ENCODE data around the gene OR2F2. TPM values are rescaled to one million over a fixed set of nuclear protein-coding genes. Genes with fewer than 3 reads are reported as not detected.
A peak's percentile ranks its signal among the peaks of the same experiment; 100 is the strongest.

Gene OR2F2
- total RNA-seq, 2 donors from 2014 or later: not detected

- Mint-ChIP-seq H3K4me1 (ENCODE audit: low read depth in 2 of 2) (no peaks in the 10 kb centered on the region), H3K9me3 (peaks cover 8% of the 10 kb centered on the region), H3K27me3 (peaks cover 13 to 38% of the 10 kb centered on the region in 2 donors), H3K36me3 (peaks cover 6% of the 10 kb centered on the region), H3K27ac (no peak overlapping the region), H3K4me3 (no peak overlapping the region)
- DNase-seq (ENCODE audit: low spot score) (no peak), ATAC-seq (no peak)
Measured at GRCh38 chr7:143936087-143937009, 1.3 kb downstream of the OR2F2 start.

GRCh38 chr7:143938379-143939243 lies 3.6 kb downstream of the OR2F2 start:
- Mint-ChIP-seq H3K27ac (no peak overlapping the region), H3K9me3 (peaks cover 4% of the 10 kb centered on the region), H3K4me1 (ENCODE audit: low read depth in 2 of 2) (no peaks in the 10 kb centered on the region), H3K27me3 (peaks cover 13 to 32% of the 10 kb centered on the region in 2 donors), H3K36me3 (no peaks in the 10 kb centered on the region), H3K4me3 (no peak overlapping the region)
- ATAC-seq: peak in 1 of 2 donors; percentile 52
- DNase-seq (ENCODE audit: low spot score): no peak

GRCh38 chr7:143945423-143945822 lies 10.4 kb downstream of the OR2F2 start:
- DNase-seq (ENCODE audit: low spot score) (no peak), ATAC-seq (no peak)
- Mint-ChIP-seq H3K9me3 (no peaks in the 10 kb centered on the region), H3K4me1 (ENCODE audit: low read depth in 2 of 2) (no peaks in the 10 kb centered on the region), H3K4me3 (no peak overlapping the region), H3K27me3 (peaks cover 31 to 57% of the 10 kb centered on the region in 2 donors), H3K36me3 (no peaks in the 10 kb centered on the region), H3K27ac (no peak overlapping the region)

GRCh38 chr7:143947111-143947510 lies 12.1 kb downstream of the OR2F2 start:
- Mint-ChIP-seq H3K4me1 (ENCODE audit: low read depth in 2 of 2) (no peaks in the 10 kb centered on the region), H3K9me3 (no peaks in the 10 kb centered on the region), H3K27ac (no peak overlapping the region), H3K36me3 (no peaks in the 10 kb centered on the region), H3K27me3 (peaks cover 24 to 50% of the 10 kb centered on the region in 2 donors), H3K4me3 (no peak overlapping the region)
- DNase-seq (ENCODE audit: low spot score): no peak
- ATAC-seq: no peak

- Mint-ChIP-seq H3K4me3 (no peak overlapping the region), H3K27me3 (peaks cover 24 to 51% of the 10 kb centered on the region in 2 donors), H3K9me3 (no peaks in the 10 kb centered on the region), H3K36me3 (no peaks in the 10 kb centered on the region), H3K4me1 (ENCODE audit: low read depth in 2 of 2) (no peaks in the 10 kb centered on the region), H3K27ac (no peak overlapping the region)
- no peak for ATAC-seq
- DNase-seq (ENCODE audit: low spot score): no peak
Measured at GRCh38 chr7:143948733-143949132, 13.7 kb downstream of the OR2F2 start.

GRCh38 chr7:143953421-143953820 lies 18.4 kb downstream of the OR2F2 start:
- Mint-ChIP-seq H3K4me1 (ENCODE audit: low read depth in 2 of 2) (no peaks in the 10 kb centered on the region), H3K4me3 (no peak overlapping the region), H3K27ac (no peak overlapping the region), H3K27me3 (peaks cover 22 to 36% of the 10 kb centered on the region in 2 donors), H3K9me3 (no peaks in the 10 kb centered on the region), H3K36me3 (no peaks in the 10 kb centered on the region)
- DNase-seq (ENCODE audit: low spot score) (no peak), ATAC-seq (no peak)

GRCh38 chr7:143954135-143954534 lies 19.1 kb downstream of the OR2F2 start:
- no peaks in the 10 kb centered on the region for H3K9me3 Mint-ChIP-seq
- ATAC-seq (no peak), DNase-seq (ENCODE audit: low spot score) (no peak)
- H3K27ac Mint-ChIP-seq: no peak overlapping the region
- no peaks in the 10 kb centered on the region for H3K4me1 Mint-ChIP-seq (ENCODE audit: low read depth in 2 of 2)
- no peak overlapping the region for H3K4me3 Mint-ChIP-seq
- no peaks in the 10 kb centered on the region for H3K36me3 Mint-ChIP-seq
- H3K27me3 Mint-ChIP-seq: peaks cover 20 to 30% of the 10 kb centered on the region in 2 donors

- no peak for DNase-seq (ENCODE audit: low spot score)
- H3K4me3 Mint-ChIP-seq: no peak within 1 kb of the TSS
- no peaks in the 10 kb centered on the region for H3K9me3 Mint-ChIP-seq
- H3K36me3 Mint-ChIP-seq: no peaks in the 10 kb centered on the region
- no peak for ATAC-seq
- no peaks in the 10 kb centered on the region for H3K4me1 Mint-ChIP-seq (ENCODE audit: low read depth in 2 of 2)
- H3K27ac Mint-ChIP-seq: no peak within 1 kb of the TSS
- peaks cover 19 to 29% of the 10 kb centered on the region in 2 donors for H3K27me3 Mint-ChIP-seq
Measured at GRCh38 chr7:143954544-143954943, 19.5 kb downstream of the OR2F2 start, which contains the start of gene OR2F1. Gene OR2F1, plus strand, starts transcription at chr7:143954844. Its CDS starts 5,127 bp downstream, at chr7:143959971.

- no peak for ATAC-seq
- Mint-ChIP-seq H3K4me1 (ENCODE audit: low read depth in 2 of 2) (no peaks in the 10 kb centered on the region), H3K4me3 (no peak overlapping the region), H3K27me3 (peaks cover 23 to 32% of the 10 kb centered on the region in 2 donors), H3K9me3 (peaks cover 3% of the 10 kb centered on the region), H3K27ac (no peak overlapping the region), H3K36me3 (no peaks in the 10 kb centered on the region)
- no peak for DNase-seq (ENCODE audit: low spot score)
Measured at GRCh38 chr7:143958781-143959180, 23.7 kb downstream of the OR2F2 start.

- Mint-ChIP-seq H3K4me3 (no peak overlapping the region), H3K27ac (no peak overlapping the region), H3K4me1 (ENCODE audit: low read depth in 2 of 2) (no peaks in the 10 kb centered on the region), H3K36me3 (no peaks in the 10 kb centered on the region), H3K9me3 (peaks cover 3% of the 10 kb centered on the region), H3K27me3 (peaks cover 26 to 32% of the 10 kb centered on the region in 2 donors)
- ATAC-seq: no peak
- no peak for DNase-seq (ENCODE audit: low spot score)
Measured at GRCh38 chr7:143960813-143961610, 26.0 kb downstream of the OR2F2 start.

GRCh38 chr7:143965280-143965679 lies 30.2 kb downstream of the OR2F2 start:
- Mint-ChIP-seq H3K27me3 (peaks cover 8 to 13% of the 10 kb centered on the region in 2 donors), H3K36me3 (no peaks in the 10 kb centered on the region), H3K27ac (no peak overlapping the region), H3K9me3 (peaks cover 3% of the 10 kb centered on the region), H3K4me1 (ENCODE audit: low read depth in 2 of 2) (no peaks in the 10 kb centered on the region), H3K4me3 (no peak overlapping the region)
- no peak for DNase-seq (ENCODE audit: low spot score)
- no peak for ATAC-seq

- H3K27ac Mint-ChIP-seq: no peak overlapping the region
- peaks cover 1% of the 10 kb centered on the region for H3K9me3 Mint-ChIP-seq
- peaks cover 5 to 17% of the 10 kb centered on the region in 2 donors for H3K27me3 Mint-ChIP-seq
- ATAC-seq (no peak), DNase-seq (ENCODE audit: low spot score) (no peak)
- H3K4me3 Mint-ChIP-seq: no peak overlapping the region
- H3K4me1 Mint-ChIP-seq (ENCODE audit: low read depth in 2 of 2): no peaks in the 10 kb centered on the region
- H3K36me3 Mint-ChIP-seq: no peaks in the 10 kb centered on the region
Measured at GRCh38 chr7:143967398-143967797, 32.4 kb downstream of the OR2F2 start.

- Mint-ChIP-seq H3K36me3 (no peaks in the 10 kb centered on the region), H3K27ac (no peak overlapping the region), H3K4me3 (no peak overlapping the region), H3K9me3 (no peaks in the 10 kb centered on the region), H3K4me1 (ENCODE audit: low read depth in 2 of 2) (no peaks in the 10 kb centered on the region), H3K27me3 (peaks cover 10 to 23% of the 10 kb centered on the region in 2 donors)
- DNase-seq (ENCODE audit: low spot score): no peak
- no peak for ATAC-seq
Measured at GRCh38 chr7:143973870-143974416, 38.9 kb downstream of the OR2F2 start.
